Stimulated activated naive CD8-positive, alpha-beta T cell treated with anti-CD3 and anti-CD28 coated beads, Interleukin-15, amount 100 ng/mL, for 72 hours (primary cell): ENCODE results near the gene CA14.
"Not testable (repeated sequence)": the region's sequence is repeated elsewhere in the genome, so short reads cannot be mapped to it uniquely, and the experiment has no call there.

Experiments used
- ATAC-seq: fragments of 150-1000 bp; cut with Tn5 transposase; 2 replicates; pipeline ENCODE4 v1.10.0; 2021; ENCODE audit warnings: mild to moderate bottlenecking, moderate library complexity
- DNase-seq, 2 donors: peaks; one replicate each; pipeline ENCODE4 v3.0.0; 2021 to 2022
- H3K27ac Mint-ChIP-seq, 2 donors: one replicate each; pipeline ENCODE4 v1.8.0; 2022; ENCODE audit warnings: mild to moderate bottlenecking in 2 of 2, mixed read lengths in 2 of 2, moderate library complexity in 2 of 2
- H3K27me3 Mint-ChIP-seq: one replicate; pipeline ENCODE4 v1.8.0; 2022; ENCODE audit warnings: mixed read lengths
- H3K4me1 Mint-ChIP-seq: one replicate; pipeline ENCODE4 v1.8.0; 2022; ENCODE audit warnings: mild to moderate bottlenecking, mixed read lengths
- H3K4me3 Mint-ChIP-seq, 2 donors: one replicate each; pipeline ENCODE4 v1.8.0; 2022; ENCODE audit warnings: mild to moderate bottlenecking in 2 of 2, mixed read lengths in 2 of 2, moderate library complexity in 1 of 2
- H3K9me3 Mint-ChIP-seq, 2 donors: one replicate each; pipeline ENCODE4 v1.8.0; 2022; ENCODE audit warnings: mixed read lengths in 2 of 2

The CA14 gene

GRCh38 chr1:150288382-150288781 is 30.8 kb downstream of the CA14 start:
- Mint-ChIP-seq H3K4me3 (no peak overlapping the region), H3K27me3 (no peaks in the 10 kb centered on the region), H3K4me1 (peaks cover 7% of the 10 kb centered on the region), H3K27ac (no peak overlapping the region), H3K9me3 (no peaks in the 10 kb centered on the region)
- ATAC-seq (no peak), DNase-seq (no peak)

GRCh38 chr1:150288822-150289221 is 31.2 kb downstream of the CA14 start:
- Mint-ChIP-seq H3K4me1 (peaks cover 9% of the 10 kb centered on the region), H3K9me3 (no peaks in the 10 kb centered on the region), H3K27ac (no peak overlapping the region), H3K4me3 (no peak overlapping the region), H3K27me3 (no peaks in the 10 kb centered on the region)
- ATAC-seq (no peak), DNase-seq (no peak)

DNA sequence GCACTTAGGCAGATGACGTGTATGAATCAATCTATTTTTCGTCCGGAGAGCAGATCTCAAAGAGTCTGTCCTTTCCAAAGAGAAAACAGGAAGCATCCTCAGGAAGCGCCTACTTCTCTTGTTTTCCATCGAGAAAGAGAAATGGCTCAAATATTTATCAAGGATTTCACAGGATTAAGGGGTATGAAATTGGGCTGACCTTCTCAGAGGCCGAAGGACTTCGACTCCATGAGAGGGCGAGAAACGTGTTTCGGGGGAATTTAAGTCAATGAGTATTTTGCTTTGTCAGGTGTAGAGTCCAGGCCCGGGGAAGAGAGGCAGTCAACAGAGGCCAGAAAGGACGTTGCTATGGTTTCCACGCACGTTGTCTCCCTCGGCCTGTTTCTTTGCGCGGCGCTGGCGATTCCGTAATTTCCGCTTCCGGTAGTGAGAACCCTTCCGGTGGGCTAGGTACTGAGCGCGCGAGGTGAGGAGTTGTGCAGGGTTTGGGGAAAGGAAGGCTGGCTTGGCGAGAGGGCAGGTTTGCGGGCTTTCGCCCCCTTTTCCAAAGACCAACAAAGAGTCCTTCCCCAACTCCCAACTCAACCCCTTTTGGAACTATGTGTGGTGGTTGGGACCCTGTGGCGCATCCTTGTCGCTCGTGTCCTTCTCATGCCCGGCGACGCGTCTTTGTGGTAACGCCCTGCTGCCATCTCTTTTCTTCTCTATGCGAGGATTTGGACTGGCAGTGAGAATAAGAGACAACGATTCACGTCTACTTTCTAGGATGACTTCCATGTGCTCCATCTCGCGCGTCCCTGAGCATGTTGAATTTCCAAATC is 36.1 kb downstream of the CA14 start, which contains the start of gene MRPS21:
Gene MRPS21 (plus strand): TSS at position 429 of the 821 bp plus-strand sequence. CDS start 506 bp downstream, outside the sequence.
- no peaks in the 10 kb centered on the region for H3K27me3 Mint-ChIP-seq
- no peaks in the 10 kb centered on the region for H3K9me3 Mint-ChIP-seq
- peak; percentile 81 to 91 for DNase-seq
- peak; percentile 100 for ATAC-seq
- peak within 1 kb of the TSS; percentile 86 to 94 for H3K4me3 Mint-ChIP-seq
- H3K4me1 Mint-ChIP-seq, result peaks cover 40% of the 10 kb centered on the region
- H3K27ac Mint-ChIP-seq, result peak within 1 kb of the TSS; percentile 97 to 98

DNA sequence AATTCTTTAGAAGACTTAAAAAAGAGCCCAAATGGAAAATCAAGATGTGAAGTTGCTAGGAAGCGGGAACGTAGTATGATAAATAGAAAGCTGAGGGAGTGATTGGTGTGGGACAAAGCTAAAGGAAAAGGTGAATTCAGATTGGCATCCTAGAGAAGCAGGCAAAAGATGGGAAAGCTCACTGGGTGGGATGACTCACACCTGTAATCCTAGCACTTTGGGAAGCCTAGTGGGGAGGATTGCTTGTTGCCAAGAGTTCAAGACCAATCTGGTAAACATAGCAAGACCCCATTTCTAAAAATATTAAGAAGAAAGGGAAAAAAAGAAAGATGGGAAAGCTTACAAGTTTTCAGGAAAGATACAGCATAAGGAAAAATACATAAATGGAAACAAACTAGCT is 37.9 kb downstream of the CA14 start:
- Mint-ChIP-seq H3K27ac (peak overlapping the region in 1 of 2 donors; percentile 29), H3K4me3 (peak overlapping the region; percentile 30 to 68)
- DNase-seq, result no peak

GRCh38 chr1:150299716-150300115 is 42.1 kb downstream of the CA14 start:
- H3K4me1 Mint-ChIP-seq, result peaks cover 47% of the 10 kb centered on the region
- no peak overlapping the region for H3K27ac Mint-ChIP-seq
- ATAC-seq (no peak), DNase-seq (no peak)
- no peak overlapping the region for H3K4me3 Mint-ChIP-seq
- H3K9me3 Mint-ChIP-seq, result no peaks in the 10 kb centered on the region
- no peaks in the 10 kb centered on the region for H3K27me3 Mint-ChIP-seq

More for the DNA sequence above, 37.9 kb downstream of the CA14 start:
- no peaks in the 10 kb centered on the region for H3K27me3 Mint-ChIP-seq
- ATAC-seq, result no peak
- no peaks in the 10 kb centered on the region for H3K9me3 Mint-ChIP-seq
- peaks cover 49% of the 10 kb centered on the region for H3K4me1 Mint-ChIP-seq

DNA sequence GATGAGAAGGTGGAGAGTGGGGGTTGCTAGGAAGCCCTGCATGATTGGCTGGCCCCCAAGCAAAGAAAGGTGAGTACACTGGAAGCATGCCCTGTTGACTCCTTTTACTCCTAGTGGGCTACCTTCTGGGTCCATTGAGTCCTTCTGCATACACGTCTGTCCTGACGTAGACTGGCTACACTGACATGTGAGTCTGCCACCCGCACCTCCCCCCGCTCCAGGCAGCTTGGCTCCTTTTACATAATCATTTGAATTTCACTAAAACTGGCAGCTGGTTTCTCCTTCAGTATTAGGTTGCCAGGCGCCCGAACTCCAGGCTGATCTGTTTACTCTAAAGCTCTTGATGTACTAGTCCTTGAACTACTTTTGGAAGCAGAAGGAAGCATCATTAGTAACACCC is 44.8 kb downstream of the CA14 start:
- DNase-seq (no peak), ATAC-seq (no peak)
- no peaks in the 10 kb centered on the region for H3K27me3 Mint-ChIP-seq
- no peaks in the 10 kb centered on the region for H3K9me3 Mint-ChIP-seq
- H3K27ac Mint-ChIP-seq, result no peak overlapping the region
- peaks cover 23% of the 10 kb centered on the region for H3K4me1 Mint-ChIP-seq
- no peak overlapping the region for H3K4me3 Mint-ChIP-seq

DNA sequence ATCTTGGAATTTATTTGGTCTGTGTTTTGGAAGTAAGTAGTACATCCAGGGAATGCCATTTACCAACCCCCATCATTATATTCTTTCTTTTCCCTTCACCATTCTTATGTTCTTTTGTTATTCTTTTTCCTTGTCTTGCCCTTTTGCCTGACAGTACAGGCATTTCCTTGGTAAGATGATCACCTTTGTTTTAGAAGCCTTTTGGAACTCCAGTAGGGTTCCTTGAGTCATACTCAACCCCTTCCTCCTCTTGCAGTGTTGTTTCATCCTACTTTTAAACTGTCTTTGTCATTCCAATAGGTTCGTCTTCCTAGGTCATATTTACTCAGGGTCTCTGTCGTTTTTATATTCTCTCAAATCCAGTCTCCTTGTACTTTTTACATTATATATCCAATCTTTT is 45.3 kb downstream of the CA14 start:
- DNase-seq (no peak), ATAC-seq (no peak)
- H3K27ac Mint-ChIP-seq, result no peak overlapping the region
- no peaks in the 10 kb centered on the region for H3K9me3 Mint-ChIP-seq
- peaks cover 17% of the 10 kb centered on the region for H3K4me1 Mint-ChIP-seq
- no peak overlapping the region for H3K4me3 Mint-ChIP-seq
- H3K27me3 Mint-ChIP-seq, result no peaks in the 10 kb centered on the region

- not testable (repeated sequence) for ATAC-seq, H3K4me1 Mint-ChIP-seq, H3K9me3 Mint-ChIP-seq, H3K27ac Mint-ChIP-seq, H3K4me3 Mint-ChIP-seq, DNase-seq, H3K27me3 Mint-ChIP-seq
Measured at GRCh38 chr1:150308585-150308984, 51.0 kb downstream of the CA14 start.

GRCh38 chr1:150309758-150310508 is 52.4 kb downstream of the CA14 start:
- no peaks in the 10 kb centered on the region for H3K27me3 Mint-ChIP-seq
- no peaks in the 10 kb centered on the region for H3K4me1 Mint-ChIP-seq
- ATAC-seq (no peak), DNase-seq (no peak)
- H3K27ac Mint-ChIP-seq, result no peak overlapping the region
- no peak overlapping the region for H3K4me3 Mint-ChIP-seq
- no peaks in the 10 kb centered on the region for H3K9me3 Mint-ChIP-seq

DNA sequence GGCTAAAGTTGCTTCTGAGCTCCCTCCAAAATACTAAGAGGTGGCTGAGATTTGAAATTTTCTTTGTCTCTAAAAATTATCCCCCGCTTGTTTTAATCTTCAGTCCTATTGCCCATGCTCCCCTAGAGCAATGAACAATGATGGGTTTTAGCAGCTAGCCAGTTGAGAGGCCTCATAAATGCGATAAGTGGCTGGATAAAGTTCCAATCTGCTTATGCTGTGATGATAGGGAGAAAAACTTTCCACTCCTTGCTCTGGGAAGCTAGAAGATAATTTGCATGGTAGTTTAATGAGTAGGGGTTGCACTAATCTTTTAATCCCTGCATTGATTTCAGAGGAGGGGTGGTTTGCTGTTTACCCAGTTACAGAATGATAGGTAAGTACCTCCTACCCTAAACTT is 54.2 kb downstream of the CA14 start:
- ATAC-seq (no peak), DNase-seq (no peak)
- no peaks in the 10 kb centered on the region for H3K27me3 Mint-ChIP-seq
- no peaks in the 10 kb centered on the region for H3K4me1 Mint-ChIP-seq
- H3K4me3 Mint-ChIP-seq, result no peak overlapping the region
- no peak overlapping the region for H3K27ac Mint-ChIP-seq
- no peaks in the 10 kb centered on the region for H3K9me3 Mint-ChIP-seq
